Suprapubic skin (tissue), 4 donors: ENCODE results near the gene HOXC10.

ENCODE experiments used
- CTCF ChIP-seq, 2 donors: fragments of 200-600 bp in 1 of 2; fragments of 450-650 bp in 1 of 2; sonication (generic) in 1 of 2; IDR thresholded peaks; one replicate each; pipeline ENCODE4 v1.5.1; 2016 to 2019; ENCODE audit warnings: antibody characterized with exemption in 2 of 2, mild to moderate bottlenecking in 1 of 2, moderate library complexity in 1 of 2
- EP300 ChIP-seq: sonication (generic); formaldehyde crosslinking; IDR thresholded peaks from one replicate; pipeline ENCODE4 v1.6.1; 2017; ENCODE audit warnings: antibody characterized with exemption
- POLR2A ChIP-seq, 2 donors: fragments of 450-650 bp; IDR thresholded peaks; one replicate each; pipeline ENCODE4 v1.6.1; 2017; ENCODE audit warnings: antibody characterized with exemption in 2 of 2, mild to moderate bottlenecking in 2 of 2, moderate library complexity in 2 of 2
- POLR2AphosphoS5 ChIP-seq, 3 donors: sonication (generic); formaldehyde crosslinking; IDR thresholded peaks; one replicate each; pipeline ENCODE4 v1.6.1; 2017; ENCODE audit warnings: antibody characterized with exemption in 3 of 3

GRCh38 chr12:54026640-54027441 is 41.9 kb downstream of the HOXC10 start:
- TF ChIP-seq CTCF (IDR thresholded peaks at IDR 0.05), result no peak
- TF ChIP-seq POLR2AphosphoS5 (IDR thresholded peaks at IDR 0.05), result no peak
- no peak for TF ChIP-seq POLR2A (IDR thresholded peaks at IDR 0.05)
- no peak for TF ChIP-seq EP300
